HEK293 (cell line): Measurements from ENCODE around the gene FPR1.

Source experiments
- CTCF ChIA-PET: fragments of 350-600 bp; formaldehyde crosslinking; extraction: SDS; loops from one replicate; lab custom pipeline; 2021; ENCODE audit warnings: antibody characterized with exemption; lab: Yijun Ruan, JAX
- POLR2A ChIA-PET: fragments of 300-600 bp; formaldehyde crosslinking; extraction: SDS; loops from one replicate; lab custom pipeline; 2020; ENCODE audit warnings: antibody characterized with exemption, inconsistent platforms; lab: Yijun Ruan, JAX
- H3K27ac ChIP-seq: fragments of 200-500 bp; sonication (Bioruptor generic); 2 replicates; pipeline ENCODE4 v1.5.1; 2014; ENCODE audit warnings: low read depth, low read length, control low read depth, inconsistent platforms; ENCODE audit errors: extremely low read depth
- H3K36me3 ChIP-seq, 2 experiments: fragments of 200-500 bp in 1 of 2; sonication (Bioruptor generic) in 1 of 2; 1 replicate in 1 of 2; 2 replicates in 1 of 2; pipeline ENCODE4 v1.5.1; 2014 to 2017; ENCODE audit warnings: inconsistent platforms in 2 of 2, low read length in 2 of 2; ENCODE audit not compliant: control insufficient read depth in 2 of 2, insufficient read depth in 1 of 2
- H3K4me1 ChIP-seq: fragments of 200-500 bp; sonication (Bioruptor generic); 2 replicates; pipeline ENCODE4 v1.5.1; 2014; ENCODE audit warnings: mild to moderate bottlenecking, low read length, inconsistent platforms; ENCODE audit not compliant: control insufficient read depth, insufficient read depth
- H3K4me3 ChIP-seq: 2 replicates; pipeline ENCODE4 v1.5.1; 2011; ENCODE audit warnings: low read depth, mild to moderate bottlenecking, control low read depth, low read length, moderate library complexity
- H3K9me3 ChIP-seq: fragments of 200-500 bp; sonication (Bioruptor generic); 2 replicates; pipeline ENCODE4 v1.5.1; 2014; ENCODE audit warnings: low read depth, low read length, inconsistent platforms; ENCODE audit not compliant: control insufficient read depth, insufficient read depth
- FEZF1 ChIP-seq: fragments of 450-650 bp; formaldehyde crosslinking; IDR thresholded peaks from 2 replicates; pipeline ENCODE4 v1.5.1; 2016; ENCODE audit warnings: missing biosample characterization, missing genetic modification characterization
- KLF10 ChIP-seq: fragments of 450-650 bp; IDR thresholded peaks from 2 replicates; pipeline ENCODE4 v1.5.1; 2018; ENCODE audit warnings: missing biosample characterization, mild to moderate bottlenecking, missing genetic modification characterization
- OVOL3 ChIP-seq: fragments of 450-650 bp; formaldehyde crosslinking; IDR thresholded peaks from 2 replicates; pipeline ENCODE4 v1.5.1; 2016; ENCODE audit warnings: missing biosample characterization, missing genetic modification characterization
- PRDM1 ChIP-seq: fragments of 450-650 bp; formaldehyde crosslinking; IDR thresholded peaks from 2 replicates; pipeline ENCODE4; 2016; ENCODE audit warnings: missing biosample characterization, missing genetic modification characterization
- SP3 ChIP-seq: fragments of 450-650 bp; formaldehyde crosslinking; IDR thresholded peaks from 2 replicates; pipeline ENCODE4 v1.5.1; 2016; ENCODE audit warnings: missing biosample characterization, missing genetic modification characterization
- ZEB2 ChIP-seq: fragments of 450-650 bp; formaldehyde crosslinking; IDR thresholded peaks from 2 replicates; pipeline ENCODE4 v1.5.1; 2016; ENCODE audit warnings: missing biosample characterization, missing genetic modification characterization
- ZNF133 ChIP-seq: fragments of 450-650 bp; formaldehyde crosslinking; IDR thresholded peaks from 2 replicates; pipeline ENCODE4 v1.5.1; 2016; ENCODE audit warnings: missing biosample characterization, missing genetic modification characterization
- ZNF174 ChIP-seq: fragments of 450-650 bp; formaldehyde crosslinking; IDR thresholded peaks from 2 replicates; pipeline ENCODE4 v1.5.0; 2017; ENCODE audit warnings: missing biosample characterization, mild to moderate bottlenecking, missing genetic modification characterization
- ZNF19 ChIP-seq: fragments of 450-650 bp; formaldehyde crosslinking; IDR thresholded peaks from 2 replicates; pipeline ENCODE4; 2016; ENCODE audit warnings: missing biosample characterization, missing genetic modification characterization, low read depth
- ZNF211 ChIP-seq: fragments of 450-650 bp; formaldehyde crosslinking; IDR thresholded peaks from 2 replicates; pipeline ENCODE4 v1.5.1; 2016; ENCODE audit warnings: low read depth, missing biosample characterization, missing genetic modification characterization
- ZNF23 ChIP-seq: fragments of 450-650 bp; formaldehyde crosslinking; IDR thresholded peaks from 2 replicates; pipeline ENCODE4 v1.5.1; 2016; ENCODE audit warnings: missing biosample characterization, missing genetic modification characterization, borderline replicate concordance
- ZNF274 ChIP-seq, 2 experiments: fragments of 200-500 bp in 1 of 2; fragments of 450-650 bp in 1 of 2; sonication (Bioruptor generic) in 1 of 2; formaldehyde crosslinking in 1 of 2; IDR thresholded peaks; 2 replicates each; pipeline versions ENCODE4 v1.5.1 to v1.6.1; 2014 to 2016; ENCODE audit warnings: borderline replicate concordance in 1 of 2, inconsistent platforms in 1 of 2, low read length in 1 of 2, missing biosample characterization in 1 of 2, missing genetic modification characterization in 1 of 2
- ZNF341 ChIP-seq: fragments of 450-650 bp; formaldehyde crosslinking; IDR thresholded peaks from 2 replicates; pipeline ENCODE4; 2016; ENCODE audit warnings: low read depth, missing biosample characterization, missing genetic modification characterization
- ZNF37A ChIP-seq: fragments of 450-650 bp; IDR thresholded peaks from 2 replicates; pipeline ENCODE4 v1.5.1; 2018; ENCODE audit warnings: missing biosample characterization, missing genetic modification characterization
- ZNF654 ChIP-seq: fragments of 450-650 bp; formaldehyde crosslinking; IDR thresholded peaks from 2 replicates; pipeline ENCODE4 v1.5.1; 2016; ENCODE audit warnings: low read depth, missing biosample characterization, missing genetic modification characterization
- ZNF843 ChIP-seq: fragments of 450-650 bp; formaldehyde crosslinking; IDR thresholded peaks from 2 replicates; pipeline ENCODE4 v1.5.1; 2016; ENCODE audit warnings: missing biosample characterization, missing genetic modification characterization
- ZSCAN23 ChIP-seq: fragments of 450-650 bp; formaldehyde crosslinking; IDR thresholded peaks from 2 replicates; pipeline ENCODE4 v1.5.1; 2016; ENCODE audit warnings: missing biosample characterization, missing genetic modification characterization
- TF ChIP-seq, protein P1 (sequence below): fragments of 450-650 bp; formaldehyde crosslinking; IDR thresholded peaks from 2 replicates; pipeline ENCODE4 v1.5.1; 2017; ENCODE audit warnings: missing biosample characterization, missing genetic modification characterization
- TF ChIP-seq, protein P2 (sequence below): fragments of 450-650 bp; IDR thresholded peaks from 2 replicates; pipeline ENCODE4 v1.5.1; 2018; ENCODE audit warnings: missing biosample characterization, mild to moderate bottlenecking, missing genetic modification characterization
- TF ChIP-seq, protein P3 (sequence below): fragments of 450-650 bp; formaldehyde crosslinking; IDR thresholded peaks from 2 replicates; pipeline ENCODE4 v1.5.1; 2016; ENCODE audit warnings: missing biosample characterization, missing genetic modification characterization
- TF ChIP-seq, protein P4 (sequence below): fragments of 450-650 bp; formaldehyde crosslinking; IDR thresholded peaks from 2 replicates; pipeline ENCODE4 v1.5.1; 2017; ENCODE audit warnings: missing biosample characterization, mild to moderate bottlenecking, missing genetic modification characterization, moderate library complexity
- TF ChIP-seq, protein P5 (sequence below): fragments of 450-650 bp; formaldehyde crosslinking; IDR thresholded peaks from 2 replicates; pipeline ENCODE4 v1.5.1; 2016; ENCODE audit warnings: missing biosample characterization, missing genetic modification characterization, borderline replicate concordance

The FPR1 gene

DNA sequence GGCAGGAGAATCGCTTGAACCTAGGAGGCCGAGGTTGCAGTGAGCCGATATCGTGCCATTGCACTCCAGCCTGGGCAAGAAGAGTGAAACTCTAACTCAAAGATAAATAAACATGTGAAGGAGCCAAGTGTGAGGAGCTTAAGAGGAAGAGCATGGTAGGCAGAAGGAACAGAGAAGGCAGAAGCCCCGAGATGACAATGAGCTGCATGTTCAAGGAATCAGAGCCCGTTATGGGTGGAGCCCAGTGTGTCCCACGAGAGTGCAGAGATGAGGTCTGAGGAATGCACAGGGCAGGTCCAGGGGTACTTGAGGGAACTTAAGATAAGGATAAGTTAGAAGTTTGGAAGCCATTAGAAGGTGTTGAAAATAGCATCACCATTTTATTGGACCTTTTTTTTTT is 10.0 kb upstream of the FPR1 start:
- H3K27ac ChIP-seq: no peak overlapping the region
- H3K4me1 ChIP-seq: no peaks in the 10 kb centered on the region
- H3K36me3 ChIP-seq: no peaks in the 10 kb centered on the region
- TF ChIP-seq ZNF211: no peak
- no peak for TF ChIP-seq ZSCAN23
- TF ChIP-seq FEZF1: no peak
- no peak for TF ChIP-seq ZNF341 (tag by site-specific recombination)
- no peak for TF ChIP-seq PRDM1 (tag by site-specific recombination)
- TF ChIP-seq, protein P1, sequence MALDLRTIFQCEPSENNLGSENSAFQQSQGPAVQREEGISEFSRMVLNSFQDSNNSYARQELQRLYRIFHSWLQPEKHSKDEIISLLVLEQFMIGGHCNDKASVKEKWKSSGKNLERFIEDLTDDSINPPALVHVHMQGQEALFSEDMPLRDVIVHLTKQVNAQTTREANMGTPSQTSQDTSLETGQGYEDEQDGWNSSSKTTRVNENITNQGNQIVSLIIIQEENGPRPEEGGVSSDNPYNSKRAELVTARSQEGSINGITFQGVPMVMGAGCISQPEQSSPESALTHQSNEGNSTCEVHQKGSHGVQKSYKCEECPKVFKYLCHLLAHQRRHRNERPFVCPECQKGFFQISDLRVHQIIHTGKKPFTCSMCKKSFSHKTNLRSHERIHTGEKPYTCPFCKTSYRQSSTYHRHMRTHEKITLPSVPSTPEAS: no peak
- no peak for TF ChIP-seq OVOL3 (tag by site-specific recombination)
- TF ChIP-seq ZNF23 (tag by site-specific recombination): no peak
- no peak for TF ChIP-seq ZNF37A (tag by site-specific recombination)
- TF ChIP-seq ZNF174 (tag by site-specific recombination): no peak
- TF ChIP-seq, protein P2, sequence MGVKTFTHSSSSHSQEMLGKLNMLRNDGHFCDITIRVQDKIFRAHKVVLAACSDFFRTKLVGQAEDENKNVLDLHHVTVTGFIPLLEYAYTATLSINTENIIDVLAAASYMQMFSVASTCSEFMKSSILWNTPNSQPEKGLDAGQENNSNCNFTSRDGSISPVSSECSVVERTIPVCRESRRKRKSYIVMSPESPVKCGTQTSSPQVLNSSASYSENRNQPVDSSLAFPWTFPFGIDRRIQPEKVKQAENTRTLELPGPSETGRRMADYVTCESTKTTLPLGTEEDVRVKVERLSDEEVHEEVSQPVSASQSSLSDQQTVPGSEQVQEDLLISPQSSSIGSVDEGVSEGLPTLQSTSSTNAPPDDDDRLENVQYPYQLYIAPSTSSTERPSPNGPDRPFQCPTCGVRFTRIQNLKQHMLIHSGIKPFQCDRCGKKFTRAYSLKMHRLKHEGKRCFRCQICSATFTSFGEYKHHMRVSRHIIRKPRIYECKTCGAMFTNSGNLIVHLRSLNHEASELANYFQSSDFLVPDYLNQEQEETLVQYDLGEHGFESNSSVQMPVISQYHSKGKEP: no peak
- no peak for TF ChIP-seq ZNF654 (tag by site-specific recombination)
- TF ChIP-seq, protein P3, sequence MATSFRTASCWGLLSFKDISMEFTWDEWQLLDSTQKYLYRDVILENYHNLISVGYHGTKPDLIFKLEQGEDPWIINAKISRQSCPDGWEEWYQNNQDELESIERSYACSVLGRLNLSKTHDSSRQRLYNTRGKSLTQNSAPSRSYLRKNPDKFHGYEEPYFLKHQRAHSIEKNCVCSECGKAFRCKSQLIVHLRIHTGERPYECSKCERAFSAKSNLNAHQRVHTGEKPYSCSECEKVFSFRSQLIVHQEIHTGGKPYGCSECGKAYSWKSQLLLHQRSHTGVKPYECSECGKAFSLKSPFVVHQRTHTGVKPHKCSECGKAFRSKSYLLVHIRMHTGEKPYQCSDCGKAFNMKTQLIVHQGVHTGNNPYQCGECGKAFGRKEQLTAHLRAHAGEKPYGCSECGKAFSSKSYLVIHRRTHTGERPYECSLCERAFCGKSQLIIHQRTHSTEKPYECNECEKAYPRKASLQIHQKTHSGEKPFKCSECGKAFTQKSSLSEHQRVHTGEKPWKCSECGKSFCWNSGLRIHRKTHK (tag by site-specific recombination): no peak
- TF ChIP-seq ZNF133 (tag by site-specific recombination): no peak
- TF ChIP-seq, protein P4, sequence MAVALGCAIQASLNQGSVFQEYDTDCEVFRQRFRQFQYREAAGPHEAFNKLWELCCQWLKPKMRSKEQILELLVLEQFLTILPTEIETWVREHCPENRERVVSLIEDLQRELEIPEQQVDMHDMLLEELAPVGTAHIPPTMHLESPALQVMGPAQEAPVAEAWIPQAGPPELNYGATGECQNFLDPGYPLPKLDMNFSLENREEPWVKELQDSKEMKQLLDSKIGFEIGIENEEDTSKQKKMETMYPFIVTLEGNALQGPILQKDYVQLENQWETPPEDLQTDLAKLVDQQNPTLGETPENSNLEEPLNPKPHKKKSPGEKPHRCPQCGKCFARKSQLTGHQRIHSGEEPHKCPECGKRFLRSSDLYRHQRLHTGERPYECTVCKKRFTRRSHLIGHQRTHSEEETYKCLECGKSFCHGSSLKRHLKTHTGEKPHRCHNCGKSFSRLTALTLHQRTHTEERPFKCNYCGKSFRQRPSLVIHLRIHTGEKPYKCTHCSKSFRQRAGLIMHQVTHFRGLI (tag by site-specific recombination): no peak
- ChIA-PET CTCF (no interaction called here), POLR2A (no interaction called here)
- H3K4me3 ChIP-seq: no peak overlapping the region
- no peaks in the 10 kb centered on the region for H3K9me3 ChIP-seq

DNA sequence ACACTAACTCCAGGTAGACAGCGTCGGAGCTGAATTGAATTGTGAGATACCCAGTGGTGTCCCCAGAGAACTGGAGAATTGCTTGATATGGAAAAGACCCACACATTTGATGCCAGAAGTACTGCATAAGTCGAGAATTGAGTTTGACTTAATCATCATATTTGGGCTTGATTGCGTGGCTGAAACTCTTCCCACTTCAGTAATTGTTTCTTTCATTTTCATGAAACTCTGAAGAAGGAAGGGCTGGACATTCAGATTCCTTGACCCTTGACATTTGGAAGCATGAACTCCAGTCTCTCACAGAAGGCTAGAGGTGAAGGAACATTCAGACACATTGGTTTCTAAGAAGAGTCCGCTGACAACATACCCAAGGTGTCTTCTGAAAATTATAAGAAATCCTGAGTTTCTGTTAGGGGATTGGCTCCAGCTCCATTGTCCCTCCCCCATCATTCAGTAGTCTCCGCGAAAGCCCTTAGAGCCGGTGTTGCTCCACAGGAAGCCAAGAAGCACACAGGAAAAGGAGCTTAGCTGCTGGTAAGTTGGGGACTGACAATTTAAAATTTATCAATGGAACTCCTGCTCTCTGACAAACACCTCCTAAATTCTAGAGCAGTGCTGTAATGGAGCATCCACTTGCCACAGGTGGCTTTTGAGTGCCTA is 9.1 kb upstream of the FPR1 start, which contains the start of gene FPR2:
FPR2 (plus strand) TSS at position 484 of the 660 bp plus-strand sequence. CDS start 7,479 bp downstream, outside the sequence.
- Histone ChIP-seq H3K36me3 (no peaks in the 10 kb centered on the region), H3K9me3 (no peaks in the 10 kb centered on the region), H3K4me3 (no peak within 1 kb of the TSS), H3K27ac (no peak within 1 kb of the TSS), H3K4me1 (no peaks in the 10 kb centered on the region)
- ChIA-PET POLR2A (no interaction called here), CTCF (no interaction called here)
- no peak for TF ChIP-seq ZEB2 (tag by site-specific recombination)
- TF ChIP-seq SP3 (tag by site-specific recombination): no peak
- TF ChIP-seq, protein P1: no peak
- TF ChIP-seq ZNF274 (IDR thresholded peaks at IDR 0.05; ENCODE audit: low read length): no peak
- no peak for TF ChIP-seq ZNF274 (tag by site-specific recombination; IDR thresholded peaks at IDR 0.05; ENCODE audit: borderline replicate concordance)
- TF ChIP-seq, protein P5, sequence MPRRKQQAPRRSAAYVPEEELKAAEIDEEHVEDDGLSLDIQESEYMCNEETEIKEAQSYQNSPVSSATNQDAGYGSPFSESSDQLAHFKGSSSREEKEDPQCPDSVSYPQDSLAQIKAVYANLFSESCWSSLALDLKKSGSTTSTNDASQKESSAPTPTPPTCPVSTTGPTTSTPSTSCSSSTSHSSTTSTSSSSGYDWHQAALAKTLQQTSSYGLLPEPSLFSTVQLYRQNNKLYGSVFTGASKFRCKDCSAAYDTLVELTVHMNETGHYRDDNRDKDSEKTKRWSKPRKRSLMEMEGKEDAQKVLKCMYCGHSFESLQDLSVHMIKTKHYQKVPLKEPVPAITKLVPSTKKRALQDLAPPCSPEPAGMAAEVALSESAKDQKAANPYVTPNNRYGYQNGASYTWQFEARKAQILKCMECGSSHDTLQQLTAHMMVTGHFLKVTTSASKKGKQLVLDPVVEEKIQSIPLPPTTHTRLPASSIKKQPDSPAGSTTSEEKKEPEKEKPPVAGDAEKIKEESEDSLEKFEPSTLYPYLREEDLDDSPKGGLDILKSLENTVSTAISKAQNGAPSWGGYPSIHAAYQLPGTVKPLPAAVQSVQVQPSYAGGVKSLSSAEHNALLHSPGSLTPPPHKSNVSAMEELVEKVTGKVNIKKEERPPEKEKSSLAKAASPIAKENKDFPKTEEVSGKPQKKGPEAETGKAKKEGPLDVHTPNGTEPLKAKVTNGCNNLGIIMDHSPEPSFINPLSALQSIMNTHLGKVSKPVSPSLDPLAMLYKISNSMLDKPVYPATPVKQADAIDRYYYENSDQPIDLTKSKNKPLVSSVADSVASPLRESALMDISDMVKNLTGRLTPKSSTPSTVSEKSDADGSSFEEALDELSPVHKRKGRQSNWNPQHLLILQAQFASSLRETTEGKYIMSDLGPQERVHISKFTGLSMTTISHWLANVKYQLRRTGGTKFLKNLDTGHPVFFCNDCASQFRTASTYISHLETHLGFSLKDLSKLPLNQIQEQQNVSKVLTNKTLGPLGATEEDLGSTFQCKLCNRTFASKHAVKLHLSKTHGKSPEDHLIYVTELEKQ (tag by site-specific recombination): no peak
- no peak for TF ChIP-seq KLF10 (tag by site-specific recombination)
- no peak for TF ChIP-seq ZNF843 (tag by site-specific recombination)
- no peak for TF ChIP-seq ZNF19
